GM19328 (cell line): Measurements from ENCODE around the gene CRB1.

Experiments
- ATAC-seq: cut with Tn5 transposase; IDR thresholded peaks from one replicate; pipeline ENCODE4 v1.9.1; 2021; ENCODE audit warnings: mild to moderate bottlenecking, moderate library complexity; ENCODE audit not compliant: unreplicated experiment

The CRB1 gene

GRCh38 chr1:197302775-197303174 is 34.7 kb downstream of the CRB1 start:
- ATAC-seq, result no peak

- no peak for ATAC-seq
Measured at GRCh38 chr1:197303463-197303862, 35.4 kb downstream of the CRB1 start.

DNA sequence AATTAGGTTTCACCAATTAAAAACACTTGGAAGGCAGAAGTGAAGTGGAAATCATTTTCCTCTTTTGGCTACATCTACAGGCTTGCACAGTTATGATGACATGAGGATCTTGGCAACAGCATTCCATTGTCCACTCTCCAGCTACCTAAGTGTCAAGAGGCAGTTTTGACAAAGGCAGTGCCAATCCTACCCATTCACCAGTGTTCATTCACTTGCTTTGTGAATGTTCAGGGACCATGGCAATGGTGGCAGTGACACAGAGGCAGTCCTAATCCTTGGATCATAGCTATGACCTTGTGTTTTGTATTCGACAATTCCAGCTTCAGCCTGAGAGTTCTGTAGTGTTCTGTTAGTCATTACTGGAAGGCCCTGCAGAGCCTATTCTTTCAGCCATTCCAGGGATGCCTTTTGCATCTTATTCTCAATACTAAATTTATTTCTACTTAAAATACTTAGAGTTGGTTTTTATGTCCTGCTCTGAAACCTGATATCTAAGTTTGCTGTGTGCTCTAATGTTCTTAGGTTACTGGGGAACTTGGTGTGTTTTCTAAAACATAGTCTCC is 36.7 kb downstream of the CRB1 start:
- ATAC-seq, result no peak

DNA sequence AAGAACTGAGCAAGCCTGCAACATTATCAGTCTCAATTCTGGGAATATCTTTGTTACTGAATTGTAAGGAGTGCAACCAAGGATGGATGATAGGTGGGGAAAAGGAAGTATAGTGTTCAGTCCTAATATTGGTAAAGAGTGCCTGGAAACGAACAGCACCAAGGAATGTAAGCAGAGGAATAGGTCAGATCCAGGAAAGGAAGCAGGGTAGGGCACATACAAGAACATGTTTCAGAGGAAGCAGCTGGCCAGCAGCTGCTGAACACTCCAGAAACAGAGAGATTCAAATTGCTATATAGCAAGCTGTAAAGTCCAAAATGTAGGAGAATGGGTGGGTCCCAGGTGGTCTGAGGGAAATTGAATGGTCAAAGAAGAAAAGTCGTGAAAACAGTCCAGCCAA is 37.9 kb downstream of the CRB1 start:
- no peak for ATAC-seq

DNA sequence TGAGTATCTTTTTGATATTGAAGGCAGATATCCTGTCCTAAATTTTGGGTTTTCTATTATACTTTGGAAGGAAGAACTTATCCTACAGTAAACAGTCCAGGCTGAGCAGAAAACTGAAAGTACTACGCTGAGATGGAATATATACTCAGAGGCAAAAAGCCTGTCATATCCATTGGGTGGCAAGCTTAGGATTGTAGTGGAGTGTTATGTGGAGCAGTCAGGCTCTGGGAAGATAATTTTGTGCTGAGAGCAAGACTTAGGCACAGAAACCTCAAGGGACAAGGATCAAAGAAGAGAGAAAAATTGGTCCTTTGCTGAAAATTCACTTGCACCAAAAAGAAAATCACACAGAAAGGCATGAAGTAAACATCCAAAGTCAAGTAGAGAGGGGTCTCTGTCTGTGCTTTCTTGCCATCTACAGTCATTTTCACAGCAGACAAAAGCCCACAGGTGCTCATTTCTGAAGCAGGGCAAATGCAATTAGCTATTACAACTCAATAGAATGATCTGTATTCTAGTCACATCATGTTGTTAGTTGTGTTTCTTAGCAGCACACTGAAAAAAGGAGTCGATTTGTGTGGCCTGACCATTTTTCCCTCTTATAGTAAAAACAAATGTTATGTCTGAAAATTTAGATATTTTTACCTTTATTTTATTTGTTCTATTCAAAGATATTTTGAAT is 38.5 kb downstream of the CRB1 start:
- ATAC-seq, result no peak

- no peak for ATAC-seq
Measured at GRCh38 chr1:197307136-197307535, 39.1 kb downstream of the CRB1 start.

DNA sequence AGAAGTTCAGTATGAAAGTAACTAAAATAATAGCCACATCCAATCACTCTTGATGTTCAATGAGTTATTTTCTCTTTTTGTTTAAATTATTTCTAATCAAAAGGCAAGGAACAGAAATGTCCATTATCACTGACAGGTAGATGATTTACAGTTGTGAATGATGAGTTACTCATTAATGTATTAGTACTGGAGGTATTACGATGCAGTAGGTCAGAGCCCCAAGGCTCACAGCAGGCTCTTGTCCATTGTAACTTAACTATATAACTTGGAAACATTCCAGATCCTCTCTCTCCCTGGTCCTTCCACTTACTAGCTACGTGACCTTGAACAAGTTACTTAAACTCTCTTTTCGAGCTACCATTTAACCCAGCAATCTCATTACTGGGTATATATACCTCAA is 39.5 kb downstream of the CRB1 start:
- ATAC-seq, result no peak

DNA sequence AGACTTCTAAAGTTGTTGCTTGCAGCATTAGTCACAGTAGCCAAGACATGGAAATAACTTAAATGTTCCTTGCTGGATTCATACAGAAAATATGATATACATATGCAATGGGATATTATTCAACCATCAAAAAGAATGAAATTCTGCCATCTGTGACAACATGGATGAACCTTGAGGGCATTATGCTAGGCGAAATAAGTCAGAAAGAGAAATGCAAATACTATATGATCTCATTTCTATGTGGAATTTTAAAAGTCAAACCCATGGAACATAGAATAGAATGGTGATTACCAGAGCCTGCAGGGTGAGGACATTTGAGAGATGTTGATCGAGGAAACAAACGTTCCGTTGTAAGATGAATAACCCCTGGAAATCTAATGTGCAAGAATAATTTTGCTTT is 43.0 kb downstream of the CRB1 start:
- ATAC-seq, result no peak

- ATAC-seq, result no peak
Measured at GRCh38 chr1:197312163-197312562, 44.1 kb downstream of the CRB1 start.

DNA sequence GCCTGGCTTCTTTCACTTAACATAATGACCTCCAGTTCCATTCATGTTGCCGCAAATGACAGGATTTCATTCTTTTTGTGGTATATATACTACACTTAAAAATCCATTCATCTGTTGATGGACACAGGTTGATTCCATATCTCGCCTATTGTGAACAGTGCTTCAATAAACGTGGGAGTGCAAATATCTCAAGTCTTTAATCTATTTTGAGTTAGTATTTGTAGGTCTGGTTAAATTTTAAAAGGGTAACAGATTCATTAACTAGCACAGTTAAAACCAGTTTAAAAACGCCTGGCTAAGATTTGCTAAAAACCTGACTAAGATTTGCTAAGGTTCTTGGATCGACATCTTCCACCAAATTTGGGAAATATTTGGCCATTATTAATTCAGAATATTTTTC is 45.7 kb downstream of the CRB1 start:
- no peak for ATAC-seq

GRCh38 chr1:197314682-197315081 is 46.6 kb downstream of the CRB1 start:
- no peak for ATAC-seq

DNA sequence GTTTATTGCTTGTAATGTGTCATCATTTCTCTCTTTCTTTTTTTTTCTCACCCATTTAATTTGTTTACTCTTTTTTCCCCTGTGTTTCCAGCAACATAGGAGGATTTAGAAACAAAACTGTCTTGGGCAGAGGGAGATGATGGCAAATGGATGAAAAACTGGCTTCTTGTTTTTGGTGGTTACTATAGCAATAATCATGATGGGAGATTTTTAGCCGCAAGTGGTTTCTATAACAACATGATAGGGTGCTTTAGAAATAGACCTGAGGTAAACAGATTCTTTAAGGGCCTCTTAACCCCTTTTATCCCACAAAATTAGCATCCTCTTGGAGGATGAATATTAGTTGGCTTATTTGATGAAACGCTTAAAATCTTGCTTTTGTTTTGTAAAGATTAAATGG is 51.6 kb downstream of the CRB1 start:
- no peak for ATAC-seq

- no peak for ATAC-seq
Measured at GRCh38 chr1:197320991-197321531, 53.0 kb downstream of the CRB1 start.

DNA sequence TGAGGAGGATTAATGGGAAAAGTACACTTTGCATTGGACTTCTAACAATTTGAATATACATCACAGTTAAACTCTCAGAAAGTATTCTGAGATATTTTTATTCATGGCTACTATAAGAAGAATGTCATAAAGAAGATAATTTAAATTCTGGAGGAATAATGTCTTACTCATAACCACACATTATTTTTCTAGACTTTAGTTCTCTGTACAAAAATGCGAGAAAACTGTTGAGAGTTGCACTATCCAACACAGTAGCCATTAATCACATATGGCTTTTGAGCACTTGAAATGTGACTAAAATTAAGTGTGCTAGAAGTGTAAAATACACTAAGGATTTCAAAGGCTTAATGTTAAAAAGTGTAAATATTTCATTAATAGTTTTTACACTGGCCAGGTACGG is 53.8 kb downstream of the CRB1 start:
- no peak for ATAC-seq

- ATAC-seq, result no peak
Measured at GRCh38 chr1:197327776-197328364, 59.8 kb downstream of the CRB1 start.

- no peak for ATAC-seq
Measured at GRCh38 chr1:197330213-197330612, 62.2 kb downstream of the CRB1 start.

GRCh38 chr1:197331565-197331964 is 63.5 kb downstream of the CRB1 start:
- no peak for ATAC-seq

GRCh38 chr1:197333041-197333440 is 65.0 kb downstream of the CRB1 start:
- ATAC-seq, result no peak

DNA sequence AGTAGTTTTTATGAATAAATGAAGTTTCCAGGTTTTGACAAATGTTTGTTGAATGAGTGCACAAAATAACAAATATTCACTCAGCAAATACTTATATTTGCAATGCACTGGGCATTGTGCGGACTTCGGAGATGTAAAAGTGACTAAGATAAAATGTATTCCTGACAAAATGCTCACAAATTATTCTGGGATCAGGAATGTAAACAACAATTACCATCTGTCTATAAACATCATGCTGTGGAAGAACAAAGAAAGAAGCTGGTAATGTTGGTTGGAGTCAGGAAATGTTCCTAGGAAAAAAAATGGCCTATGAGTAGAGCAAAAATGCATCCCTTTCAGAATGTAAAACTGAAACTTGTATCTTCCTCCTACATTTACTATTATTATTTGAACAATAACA is 68.5 kb downstream of the CRB1 start:
- ATAC-seq, result no peak

DNA sequence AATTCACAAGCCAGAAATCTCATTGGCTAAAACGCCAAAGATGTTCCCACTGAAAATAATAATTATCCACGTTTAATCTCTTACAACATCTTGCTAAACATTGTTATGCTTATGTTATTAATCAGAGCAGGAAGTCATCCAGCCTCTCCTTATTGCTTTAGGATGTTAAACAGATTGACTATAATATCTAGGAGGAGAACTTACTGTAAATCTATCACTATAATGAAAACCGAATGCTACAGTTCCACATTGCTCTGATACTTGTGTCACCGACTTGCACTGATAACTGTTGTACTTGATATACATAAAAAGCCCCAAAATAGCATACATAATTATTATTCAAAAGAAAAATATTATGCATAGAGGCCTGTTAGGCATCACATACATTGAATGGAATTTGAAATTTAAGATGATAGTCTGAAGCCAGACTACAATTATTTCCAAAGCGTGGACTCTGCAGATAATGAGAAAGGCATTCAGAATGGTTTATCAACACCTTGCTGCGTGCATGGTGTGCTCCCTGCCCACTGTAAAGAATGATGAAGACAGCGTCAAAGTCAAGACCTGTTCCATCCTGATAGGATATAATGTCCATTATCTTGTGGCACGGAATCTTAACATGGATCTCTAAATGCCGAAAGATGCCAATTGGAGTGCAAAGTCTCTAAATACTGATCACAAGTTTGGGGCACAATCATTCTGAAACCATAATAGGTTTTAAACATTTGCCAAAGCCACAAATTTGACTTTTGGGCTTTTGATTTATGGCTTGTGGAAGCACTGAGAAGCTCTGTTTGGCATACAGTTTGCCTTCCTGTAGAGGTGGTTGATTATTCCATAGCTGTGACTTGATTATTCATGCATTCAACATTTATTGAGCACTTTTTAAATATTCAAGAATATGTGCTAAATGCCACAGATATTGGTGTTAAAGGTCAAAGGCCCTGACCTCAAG is 71.3 kb downstream of the CRB1 start:
- ATAC-seq, result no peak

GRCh38 chr1:197341626-197342025 is 73.6 kb downstream of the CRB1 start:
- ATAC-seq, result no peak
